Lung (tissue), 12 donors: ENCODE results near the gene POLR2E. TPM values are rescaled to one million over a fixed set of nuclear protein-coding genes. Genes with fewer than 3 reads are reported as not detected.

Experiments used
- ATAC-seq: fragments of 200-7000 bp; cut with Tn5 transposase; one replicate; pipeline ENCODE4 v1.9.1; 2020; ENCODE audit warnings: moderate number of reproducible peaks; ENCODE audit not compliant: insufficient read depth, low FRiP score
- DNase-seq, 3 donors: peaks; one replicate each; pipeline ENCODE4 v3.0.0-alpha.2; 2013 to 2017
- H3K27ac ChIP-seq, 2 donors: one replicate each; pipeline ENCODE4 v1.5.1; 2013; ENCODE audit warnings: mild to moderate bottlenecking in 2 of 2, moderate library complexity in 2 of 2, control low read depth in 1 of 2, inconsistent platforms in 1 of 2, low read depth in 1 of 2, low read length in 1 of 2
- H3K27me3 ChIP-seq, 3 donors: one replicate each; pipeline ENCODE4 v1.5.1; 2013; ENCODE audit warnings: low read length in 2 of 3; ENCODE audit not compliant: control insufficient read depth in 3 of 3, insufficient read depth in 3 of 3
- H3K36me3 ChIP-seq, 4 donors: one replicate each; pipeline ENCODE4 v1.5.1; 2013; ENCODE audit warnings: low read length in 4 of 4, mild to moderate bottlenecking in 1 of 4, moderate library complexity in 1 of 4; ENCODE audit not compliant: control insufficient read depth in 4 of 4, insufficient read depth in 4 of 4
- H3K4me1 ChIP-seq, 5 donors: one replicate each; pipeline ENCODE4 v1.5.1; 2013; ENCODE audit warnings: low read length in 5 of 5, mild to moderate bottlenecking in 2 of 5, moderate library complexity in 1 of 5; ENCODE audit not compliant: control insufficient read depth in 5 of 5, insufficient read depth in 5 of 5
- H3K4me3 ChIP-seq: one replicate; pipeline ENCODE4 v1.5.1; 2013; ENCODE audit warnings: mild to moderate bottlenecking, control low read depth, moderate library complexity
- H3K9ac ChIP-seq, 2 donors: one replicate each; pipeline ENCODE4 v1.5.1; 2013; ENCODE audit warnings: low read length in 2 of 2, control low read depth in 1 of 2; ENCODE audit not compliant: insufficient read depth in 1 of 2
- H3K9me3 ChIP-seq, 4 donors: one replicate each; pipeline ENCODE4 v1.5.1; 2013; ENCODE audit warnings: low read length in 3 of 4, mild to moderate bottlenecking in 1 of 4, moderate library complexity in 1 of 4; ENCODE audit not compliant: control insufficient read depth in 4 of 4, insufficient read depth in 3 of 4
- CTCF ChIP-seq: IDR thresholded peaks from 2 replicates; pipeline ENCODE4 v1.5.1; 2012; ENCODE audit warnings: mild to moderate bottlenecking; ENCODE audit errors: control extremely low read depth, extremely low read depth
- WGBS, 2 donors: extraction: QIAGEN DNeasy Blood & Tissue Kit; methylation state at CpG; one replicate each; pipeline ENCODE4 v1.1.7; 2013; 5-methylcytosine and 5-hydroxymethylcytosine counted together
- polyA plus RNA-seq, 2 donors: library from polyadenylated mRNA; stranded (reverse); fragments of 200-250 nt; gene quantifications; one replicate each; pipeline ENCODE4 v1.2.1, GENCODE V29; 2013
- total RNA-seq, 2 donors: library from RNA; depleted of rRNA in 1 of 2; stranded (reverse); fragments of >200 nt in 1 of 2; gene quantifications; one replicate each; pipeline ENCODE4 v1.2.1, GENCODE V29; 2014 to 2021
- donor health status: control.
- donor health status: control.
- donor health status: Bipolar disorder and iron deficiency.
- donor health status: healthy.
- donor health status: DM: yes; HTN: yes; CAD: no.

The POLR2E gene
- total and polyA plus RNA-seq, 4 donors: 78.4 to 196 (median 154) TPM

GRCh38 chr19:1074544-1075283, 20.5 kb downstream of the POLR2E start:
- H3K27ac ChIP-seq: peak overlapping the region in 1 of 2 donors; percentile 61
- DNase-seq (peak in 1 of 3 donors; percentile 53), ATAC-seq (peak; percentile 32)
- no peak for TF ChIP-seq CTCF
- H3K27me3 ChIP-seq: peaks cover 0 to 22% (median 19%) of the 10 kb centered on the region in 3 donors
- peaks cover 0 to 21% (median 0%) of the 10 kb centered on the region in 5 donors for H3K4me1 ChIP-seq
- WGBS, 2 donors: 19 to 29% methylated on average over 17 to 54 of the region's 54 CpGs
- no peak overlapping the region for H3K9ac ChIP-seq
- no peak overlapping the region for H3K4me3 ChIP-seq
- H3K9me3 ChIP-seq: no peaks in the 10 kb centered on the region
- peaks cover 0 to 30% (median 0%) of the 10 kb centered on the region in 4 donors for H3K36me3 ChIP-seq

GRCh38 chr19:1073956-1074517, 21.1 kb downstream of the POLR2E start:
- no peak overlapping the region for H3K4me3 ChIP-seq
- no peak overlapping the region for H3K9ac ChIP-seq
- H3K9me3 ChIP-seq: no peaks in the 10 kb centered on the region
- ATAC-seq (peak; percentile 12), DNase-seq (no peak)
- H3K36me3 ChIP-seq: peaks cover 0 to 27% (median 0%) of the 10 kb centered on the region in 4 donors
- peak overlapping the region in 1 of 2 donors; percentile 26 for H3K27ac ChIP-seq
- TF ChIP-seq CTCF: no peak
- 65 to 73% methylated on average over 22 to 28 of the region's 28 CpGs for WGBS, 2 donors
- H3K27me3 ChIP-seq: peaks cover 0 to 27% (median 25%) of the 10 kb centered on the region in 3 donors
- peaks cover 0 to 24% (median 0%) of the 10 kb centered on the region in 5 donors for H3K4me1 ChIP-seq

GRCh38 chr19:1073063-1073955, 21.9 kb downstream of the POLR2E start:
- TF ChIP-seq CTCF: no peak
- Histone ChIP-seq H3K9ac (no peak overlapping the region), H3K27me3 (peaks cover 0 to 33% (median 31%) of the 10 kb centered on the region in 3 donors), H3K36me3 (peaks cover 0 to 27% (median 0%) of the 10 kb centered on the region in 4 donors), H3K4me1 (peaks cover 0 to 25% (median 0%) of the 10 kb centered on the region in 5 donors), H3K4me3 (no peak overlapping the region), H3K9me3 (no peaks in the 10 kb centered on the region), H3K27ac (peak overlapping the region in 1 of 2 donors; percentile 6)
- DNase-seq (no peak), ATAC-seq (no peak)
- WGBS, 2 donors: 92 to 94% methylated on average over 30 of the region's 30 CpGs
